ENCODE data around the gene SPIRE1. TPM values are rescaled to one million over a fixed set of nuclear protein-coding genes. Genes with fewer than 3 reads are reported as not detected.
"Not testable (repeated sequence)": the region's sequence is repeated elsewhere in the genome, so short reads cannot be mapped to it uniquely, and the experiment has no call there.

SPIRE1 gene
- total RNA-seq, 1 experiment from 2014 or later: 9.5 TPM

- Histone ChIP-seq H3K9me3 (no peaks in the 10 kb centered on the region), H3K27me3 (replicated peaks; ENCODE audit: control insufficient read depth, insufficient read depth, low read length) (no peaks in the 10 kb centered on the region), H3K4me1 (peaks cover 8% of the 10 kb centered on the region), H3K4me3 (ENCODE audit: low read depth, low read length) (no peak overlapping the region), H3K36me3 (ENCODE audit: control insufficient read depth, insufficient read depth, low read length) (no peaks in the 10 kb centered on the region)
- no TSS peak for BruUV-seq (replicated peaks)
- H3K4me1 Mint-ChIP-seq (ENCODE audit: low read depth, unreplicated experiment): peaks cover 18% of the 10 kb centered on the region
- ChIA-PET CTCF (no interaction called here), POLR2A (no interaction called here)
- no peak for DNase-seq
- H3K36me3 Mint-ChIP-seq (ENCODE audit: insufficient read depth, unreplicated experiment): no peaks in the 10 kb centered on the region
- no peaks in the 10 kb centered on the region for H3K27me3 Mint-ChIP-seq (ENCODE audit: insufficient read depth, unreplicated experiment)
- H3K27ac Mint-ChIP-seq (ENCODE audit: unreplicated experiment): no peak overlapping the region
- intact Hi-C loops (cut with micrococcal nuclease; ENCODE audit: unreplicated experiment): no loop called here
- H3K9me3 Mint-ChIP-seq (ENCODE audit: unreplicated experiment): no peaks in the 10 kb centered on the region
- H3K4me3 Mint-ChIP-seq (ENCODE audit: unreplicated experiment): no peak overlapping the region
- no peak for TF ChIP-seq CTCF (IDR thresholded peaks at IDR 0.05; ENCODE audit: insufficient read depth in 1 of 2, low read depth in 1 of 2, low read length in 1 of 2, severe bottlenecking in 1 of 2, unreplicated experiment in 1 of 2)
Measured at GRCh38 chr18:12645254-12645653, 12.7 kb downstream of the SPIRE1 start.

GRCh38 chr18:12643756-12644155, 14.2 kb downstream of the SPIRE1 start:
- H3K27me3 ChIP-seq (replicated peaks; ENCODE audit: control insufficient read depth, insufficient read depth, low read length); H3K4me1 ChIP-seq; H3K4me3 ChIP-seq (ENCODE audit: low read depth, low read length); intact Hi-C loops (cut with micrococcal nuclease; ENCODE audit: unreplicated experiment); H3K9me3 ChIP-seq; H3K36me3 ChIP-seq (ENCODE audit: control insufficient read depth, insufficient read depth, low read length); DNase-seq; H3K4me3 Mint-ChIP-seq (ENCODE audit: unreplicated experiment); BruUV-seq (replicated peaks); H3K27me3 Mint-ChIP-seq (ENCODE audit: insufficient read depth, unreplicated experiment); H3K9me3 Mint-ChIP-seq (ENCODE audit: unreplicated experiment); H3K36me3 Mint-ChIP-seq (ENCODE audit: insufficient read depth, unreplicated experiment); CTCF ChIA-PET; POLR2A ChIA-PET; H3K27ac Mint-ChIP-seq (ENCODE audit: unreplicated experiment): not testable (repeated sequence)
- peaks cover 20% of the 10 kb centered on the region for H3K4me1 Mint-ChIP-seq (ENCODE audit: low read depth, unreplicated experiment)

- TF ChIP-seq CTCF (IDR thresholded peaks at IDR 0.05; ENCODE audit: insufficient read depth in 1 of 2, low read depth in 1 of 2, low read length in 1 of 2, severe bottlenecking in 1 of 2, unreplicated experiment in 1 of 2): no peak
- BruUV-seq (replicated peaks): no TSS peak
- Mint-ChIP-seq H3K4me1 (ENCODE audit: low read depth, unreplicated experiment) (peaks cover 18% of the 10 kb centered on the region), H3K9me3 (ENCODE audit: unreplicated experiment) (no peaks in the 10 kb centered on the region), H3K4me3 (ENCODE audit: unreplicated experiment) (no peak overlapping the region), H3K27me3 (ENCODE audit: insufficient read depth, unreplicated experiment) (no peaks in the 10 kb centered on the region), H3K36me3 (ENCODE audit: insufficient read depth, unreplicated experiment) (peaks cover 5% of the 10 kb centered on the region), H3K27ac (ENCODE audit: unreplicated experiment) (no peak overlapping the region)
- intact Hi-C loops (cut with micrococcal nuclease; ENCODE audit: unreplicated experiment): no loop called here
- peaks cover 8% of the 10 kb centered on the region for H3K4me1 ChIP-seq
- POLR2A ChIA-PET: no interaction called here
- no peaks in the 10 kb centered on the region for H3K36me3 ChIP-seq (ENCODE audit: control insufficient read depth, insufficient read depth, low read length)
- H3K27me3 ChIP-seq (replicated peaks; ENCODE audit: control insufficient read depth, insufficient read depth, low read length): no peaks in the 10 kb centered on the region
- CTCF ChIA-PET: no interaction called here
- H3K4me3 ChIP-seq (ENCODE audit: low read depth, low read length): no peak overlapping the region
- no peaks in the 10 kb centered on the region for H3K9me3 ChIP-seq
- no peak for DNase-seq
Measured at GRCh38 chr18:12640881-12641200, 17.1 kb downstream of the SPIRE1 start.
